ENCODE data around the gene MBNL2.

The MBNL2 gene

DNA sequence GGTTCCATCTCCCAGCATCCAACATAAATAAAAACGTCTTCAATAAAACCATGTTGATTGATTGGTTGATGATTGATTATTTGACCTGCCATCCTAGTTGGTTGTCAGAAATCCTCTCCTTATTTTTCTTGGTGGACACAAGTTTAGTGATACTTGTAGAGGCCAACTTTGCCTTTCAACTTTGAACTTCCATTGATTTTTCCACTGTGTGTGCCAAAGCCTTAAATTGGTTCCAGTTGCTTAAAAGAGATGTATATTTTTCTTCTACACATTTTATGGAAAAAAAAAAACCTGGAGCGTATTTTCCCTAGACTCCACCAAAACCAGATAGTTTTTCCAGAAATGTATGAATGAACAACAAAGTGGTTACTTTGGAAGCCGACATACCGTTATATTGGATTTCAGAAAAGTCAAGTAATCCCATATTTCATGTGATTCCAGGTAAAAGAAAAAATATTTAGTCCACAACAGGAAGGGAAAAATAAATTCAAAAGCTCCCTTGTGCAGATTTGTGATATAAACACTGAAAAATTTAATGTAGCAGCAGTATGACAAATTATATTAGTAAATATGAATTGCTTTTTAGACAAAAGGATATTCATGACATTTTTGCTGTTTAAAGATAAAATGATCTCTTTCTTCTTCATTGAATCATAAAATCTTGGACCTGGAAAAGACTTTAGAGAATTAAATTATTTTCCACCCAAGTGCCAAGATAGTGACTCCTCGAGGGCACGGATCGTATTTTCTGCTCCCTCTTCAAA lies 85.2 kb downstream of the MBNL2 start:
- peaks cover 16% of the 10 kb centered on the region for H3K36me3 Mint-ChIP-seq (ENCODE audit: low read depth)
- H3K27ac Mint-ChIP-seq: peak overlapping the region; percentile 75 to 94 (median 80)

DNA sequence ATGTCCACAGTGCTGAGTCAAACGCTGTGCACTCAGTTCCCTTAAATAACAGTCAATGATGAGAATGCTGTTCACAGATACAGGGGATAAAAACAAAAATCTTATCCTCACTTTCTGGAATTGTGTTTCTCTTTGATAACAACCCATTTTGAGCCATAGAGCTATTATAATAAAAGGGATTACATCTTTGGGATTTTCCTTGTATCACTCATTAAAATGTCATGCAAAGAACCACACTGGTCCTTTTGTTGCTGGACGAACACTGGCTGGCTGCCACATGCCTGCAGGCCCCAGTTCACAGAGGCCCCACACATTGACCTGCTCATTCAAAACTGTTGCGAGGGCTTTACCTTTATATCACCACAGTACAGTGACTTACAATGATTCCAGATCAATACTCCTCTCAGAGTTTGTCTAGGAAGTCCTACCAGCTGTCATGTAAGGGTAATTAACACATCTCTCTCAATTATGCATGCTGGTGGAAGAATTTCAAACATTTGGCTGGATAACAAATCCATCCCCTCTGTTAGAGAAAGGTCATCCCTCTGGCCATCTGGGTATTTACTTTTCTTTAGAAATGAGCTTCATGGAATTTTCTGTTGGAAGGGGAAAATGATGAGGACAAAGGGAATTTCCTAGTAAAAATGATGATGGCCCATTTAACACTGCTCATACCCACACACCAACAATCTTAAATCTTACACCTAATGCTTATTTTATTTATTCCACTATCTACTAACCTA lies 85.9 kb downstream of the MBNL2 start:
- peak overlapping the region; percentile 75 to 94 (median 80) for H3K27ac Mint-ChIP-seq
- H3K27me3 Mint-ChIP-seq (ENCODE audit: low read depth): no peaks in the 10 kb centered on the region
- no peaks in the 10 kb centered on the region for H3K9me3 Mint-ChIP-seq
- peak overlapping the region in 1 of 3 experiments; percentile 40 for H3K4me3 Mint-ChIP-seq
- H3K36me3 Mint-ChIP-seq (ENCODE audit: low read depth): peaks cover 16% of the 10 kb centered on the region
- TF ChIP-seq, protein P1, sequence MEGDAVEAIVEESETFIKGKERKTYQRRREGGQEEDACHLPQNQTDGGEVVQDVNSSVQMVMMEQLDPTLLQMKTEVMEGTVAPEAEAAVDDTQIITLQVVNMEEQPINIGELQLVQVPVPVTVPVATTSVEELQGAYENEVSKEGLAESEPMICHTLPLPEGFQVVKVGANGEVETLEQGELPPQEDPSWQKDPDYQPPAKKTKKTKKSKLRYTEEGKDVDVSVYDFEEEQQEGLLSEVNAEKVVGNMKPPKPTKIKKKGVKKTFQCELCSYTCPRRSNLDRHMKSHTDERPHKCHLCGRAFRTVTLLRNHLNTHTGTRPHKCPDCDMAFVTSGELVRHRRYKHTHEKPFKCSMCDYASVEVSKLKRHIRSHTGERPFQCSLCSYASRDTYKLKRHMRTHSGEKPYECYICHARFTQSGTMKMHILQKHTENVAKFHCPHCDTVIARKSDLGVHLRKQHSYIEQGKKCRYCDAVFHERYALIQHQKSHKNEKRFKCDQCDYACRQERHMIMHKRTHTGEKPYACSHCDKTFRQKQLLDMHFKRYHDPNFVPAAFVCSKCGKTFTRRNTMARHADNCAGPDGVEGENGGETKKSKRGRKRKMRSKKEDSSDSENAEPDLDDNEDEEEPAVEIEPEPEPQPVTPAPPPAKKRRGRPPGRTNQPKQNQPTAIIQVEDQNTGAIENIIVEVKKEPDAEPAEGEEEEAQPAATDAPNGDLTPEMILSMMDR (IDR thresholded peaks at IDR 0.05; ENCODE audit: unreplicated experiment in 3 of 3): no peak
- peaks cover 52% of the 10 kb centered on the region for H3K4me1 Mint-ChIP-seq

More for the DNA sequence above, 85.2 kb downstream of the MBNL2 start:
- TF ChIP-seq, protein P1 (IDR thresholded peaks at IDR 0.05; ENCODE audit: unreplicated experiment in 3 of 3): no peak
- H3K4me3 Mint-ChIP-seq: peak overlapping the region in 1 of 3 experiments; percentile 40
- H3K4me1 Mint-ChIP-seq: peaks cover 51% of the 10 kb centered on the region
- no peaks in the 10 kb centered on the region for H3K27me3 Mint-ChIP-seq (ENCODE audit: low read depth)
- H3K9me3 Mint-ChIP-seq: no peaks in the 10 kb centered on the region

DNA sequence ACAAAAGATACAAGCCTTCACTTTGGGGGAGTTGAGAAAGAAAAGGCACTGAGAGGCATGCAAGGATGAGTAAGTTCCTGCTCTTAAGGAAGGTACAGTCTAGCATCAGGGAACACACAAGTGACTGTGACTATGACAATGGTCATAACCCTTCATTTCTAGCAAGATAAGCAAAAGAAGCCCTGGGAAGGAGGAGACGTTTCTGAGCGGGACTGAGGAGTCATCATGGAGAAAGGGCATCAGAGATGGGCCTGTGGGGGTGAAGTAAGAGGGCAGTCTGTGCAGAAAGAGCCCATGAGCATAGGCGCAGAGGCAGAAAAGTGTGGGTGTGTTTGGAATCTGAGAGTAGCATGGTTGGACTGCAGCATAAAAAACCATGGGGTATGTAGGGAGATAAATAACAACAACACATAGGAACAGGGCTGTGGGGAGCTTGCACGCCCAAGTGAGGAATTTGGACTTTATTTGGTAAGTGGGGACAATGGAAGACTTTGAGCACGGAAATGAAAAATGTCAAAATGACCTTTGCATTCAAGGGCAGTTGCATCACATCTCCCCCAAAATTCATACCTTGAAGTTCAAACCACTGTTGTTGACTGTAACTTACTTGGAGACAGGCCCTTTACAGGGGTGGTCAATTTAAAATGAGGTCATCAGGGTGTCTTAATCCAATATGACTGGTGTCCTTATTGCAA lies 86.7 kb downstream of the MBNL2 start:
- peak overlapping the region; percentile 75 to 94 (median 80) for H3K27ac Mint-ChIP-seq
- peaks cover 16% of the 10 kb centered on the region for H3K36me3 Mint-ChIP-seq (ENCODE audit: low read depth)
- H3K4me1 Mint-ChIP-seq: peaks cover 58% of the 10 kb centered on the region
- no peaks in the 10 kb centered on the region for H3K27me3 Mint-ChIP-seq (ENCODE audit: low read depth)
- H3K9me3 Mint-ChIP-seq: no peaks in the 10 kb centered on the region
- H3K4me3 Mint-ChIP-seq: peak overlapping the region in 1 of 3 experiments; percentile 7
- TF ChIP-seq, protein P1 (IDR thresholded peaks at IDR 0.05; ENCODE audit: unreplicated experiment in 3 of 3): no peak

GRCh38 chr13:97310809-97311436 lies 88.8 kb downstream of the MBNL2 start:
- Mint-ChIP-seq H3K36me3 (ENCODE audit: low read depth) (peaks cover 21% of the 10 kb centered on the region), H3K27me3 (ENCODE audit: low read depth) (no peaks in the 10 kb centered on the region), H3K9me3 (no peaks in the 10 kb centered on the region), H3K4me3 (no peak overlapping the region), H3K4me1 (peaks cover 69% of the 10 kb centered on the region), H3K27ac (peak overlapping the region in 1 of 3 experiments; percentile 34)
- TF ChIP-seq, protein P1 (IDR thresholded peaks at IDR 0.05; ENCODE audit: unreplicated experiment in 3 of 3): no peak

- Mint-ChIP-seq H3K9me3 (no peaks in the 10 kb centered on the region), H3K4me3 (no peak overlapping the region), H3K36me3 (ENCODE audit: low read depth) (peaks cover 21% of the 10 kb centered on the region), H3K4me1 (peaks cover 69% of the 10 kb centered on the region), H3K27ac (no peak overlapping the region), H3K27me3 (ENCODE audit: low read depth) (no peaks in the 10 kb centered on the region)
- TF ChIP-seq, protein P1 (IDR thresholded peaks at IDR 0.05; ENCODE audit: unreplicated experiment in 3 of 3): no peak
These were observed 89.8 kb downstream of the MBNL2 start for GRCh38 chr13:97311956-97312355.

Measured in nephron (organoid).